HL-60 (cell line): ENCODE measurements around the gene SLC9C2.

Experiments
- DNase-seq, 2 experiments: peaks; one replicate each; pipeline ENCODE4 v3.0.0-alpha.2; 2010 to 2020; ENCODE audit warnings: low read depth in 1 of 2, low spot score in 1 of 2
- H3K27ac ChIP-seq: fragments of 250-450 bp; sonication (Bioruptor Pico); replicated peaks from 2 replicates; pipeline ENCODE4 v1.5.1; 2020; ENCODE audit warnings: mild to moderate bottlenecking, moderate library complexity
- H3K27me3 ChIP-seq: fragments of 250-450 bp; sonication (Bioruptor Pico); 2 replicates; pipeline ENCODE4 v1.5.1; 2021; ENCODE audit warnings: mild to moderate bottlenecking, moderate library complexity; ENCODE audit not compliant: insufficient read depth, poor library complexity, severe bottlenecking
- H3K4me3 ChIP-seq: replicated peaks from 2 replicates; pipeline ENCODE4 v1.5.1; 2011; ENCODE audit warnings: mild to moderate bottlenecking, control low read depth, low read length; ENCODE audit not compliant: insufficient read depth
- CTCF ChIP-seq: IDR thresholded peaks from one replicate; pipeline ENCODE4 v1.5.1; 2011; ENCODE audit warnings: low read length, control low read depth, inconsistent platforms; ENCODE audit not compliant: insufficient read depth
- GABPA ChIP-seq: IDR thresholded peaks from 2 replicates; pipeline ENCODE4 v1.6.1; 2012; ENCODE audit warnings: low read depth
- POLR2AphosphoS5 ChIP-seq: IDR thresholded peaks from 2 replicates; pipeline ENCODE4 v1.6.1; 2012; ENCODE audit warnings: low read depth
- REST ChIP-seq: IDR thresholded peaks from 2 replicates; pipeline ENCODE4 v1.6.1; 2012; ENCODE audit warnings: low read depth; ENCODE audit not compliant: insufficient replicate concordance
- SPI1 ChIP-seq: IDR thresholded peaks from 2 replicates; pipeline ENCODE4 v1.6.1; 2012; ENCODE audit warnings: low read depth, mild to moderate bottlenecking, borderline replicate concordance

The SLC9C2 gene

GRCh38 chr1:173560285-173560880, 42.5 kb downstream of the SLC9C2 start:
- no peak for DNase-seq
- H3K4me3 ChIP-seq, result no peak overlapping the region
- no peak for TF ChIP-seq SPI1
- no peak for TF ChIP-seq GABPA
- TF ChIP-seq CTCF, result no peak
- no peak for TF ChIP-seq POLR2AphosphoS5
- no peak for TF ChIP-seq REST
- no peaks in the 10 kb centered on the region for H3K27me3 ChIP-seq
- no peak overlapping the region for H3K27ac ChIP-seq

GRCh38 chr1:173555651-173556305, 47.1 kb downstream of the SLC9C2 start:
- TF ChIP-seq CTCF (no peak), POLR2AphosphoS5 (no peak), REST (no peak), SPI1 (no peak), GABPA (no peak)
- no peak for DNase-seq
- no peak overlapping the region for H3K4me3 ChIP-seq
- H3K27me3 ChIP-seq, result no peaks in the 10 kb centered on the region
- no peak overlapping the region for H3K27ac ChIP-seq

- Histone ChIP-seq H3K27ac (no peak overlapping the region), H3K27me3 (no peaks in the 10 kb centered on the region), H3K4me3 (no peak overlapping the region)
- TF ChIP-seq REST (no peak), GABPA (no peak), POLR2AphosphoS5 (no peak), SPI1 (no peak), CTCF (no peak)
- DNase-seq, result no peak
Measured at GRCh38 chr1:173554541-173555250, 48.2 kb downstream of the SLC9C2 start.
